GM12878 (cell line): Measurements from ENCODE around the gene PHLDA2.

ENCODE experiments used
- HCFC1 ChIP-seq: fragments of 150-350 bp; IDR thresholded peaks from 2 replicates; pipeline ENCODE4 v1.6.1; 2014; ENCODE audit warnings: low read length
- NFIC ChIP-seq: IDR thresholded peaks from 2 replicates; pipeline ENCODE4 v1.6.1; 2012; ENCODE audit warnings: low read depth, mild to moderate bottlenecking, inconsistent platforms, low read length, moderate library complexity
- POLR2A ChIP-seq: IDR thresholded peaks from 2 replicates; pipeline ENCODE4 v1.6.1; 2011; ENCODE audit warnings: low read depth, mild to moderate bottlenecking, low read length
- POLR2AphosphoS5 ChIP-seq: IDR thresholded peaks from 2 replicates; pipeline ENCODE4 v1.6.1; 2011; ENCODE audit warnings: mild to moderate bottlenecking, low read length, inconsistent platforms
- RBBP5 ChIP-seq: fragments of 200-600 bp; sonication (generic); conservative IDR thresholded peaks from 2 replicates; pipeline ENCODE4 v1.6.1; 2016
- SP1 ChIP-seq: IDR thresholded peaks from one replicate; pipeline ENCODE4 v1.6.1; 2011; ENCODE audit warnings: low read depth, low read length
- TAF1 ChIP-seq: IDR thresholded peaks from 2 replicates; pipeline ENCODE4 v1.6.1; 2011; ENCODE audit warnings: mild to moderate bottlenecking, low read depth, low read length, borderline replicate concordance
- TF ChIP-seq, protein P1 (sequence below): fragments of 450-650 bp; IDR thresholded peaks from 2 replicates; pipeline ENCODE4 v1.6.1; 2016; ENCODE audit warnings: mild to moderate bottlenecking, moderate library complexity, borderline replicate concordance
- TF ChIP-seq, protein P2 (sequence below), 3 experiments: IDR thresholded peaks in 2 of 3; conservative IDR thresholded peaks in 1 of 3; 2 replicates each; pipeline ENCODE4 v1.5.1; 2011; ENCODE audit warnings: low read depth in 3 of 3, low read length in 3 of 3, mild to moderate bottlenecking in 3 of 3, control low read depth in 2 of 3, moderate library complexity in 2 of 3, inconsistent platforms in 1 of 3, mixed read lengths in 1 of 3; ENCODE audit not compliant: control insufficient read depth in 2 of 3, insufficient read depth in 1 of 3; ENCODE audit errors: extremely low read depth in 1 of 3
- TF ChIP-seq, protein P3 (sequence below): IDR thresholded peaks from 2 replicates; pipeline ENCODE4 v1.6.1; 2012; ENCODE audit warnings: low read length, inconsistent platforms

DNA sequence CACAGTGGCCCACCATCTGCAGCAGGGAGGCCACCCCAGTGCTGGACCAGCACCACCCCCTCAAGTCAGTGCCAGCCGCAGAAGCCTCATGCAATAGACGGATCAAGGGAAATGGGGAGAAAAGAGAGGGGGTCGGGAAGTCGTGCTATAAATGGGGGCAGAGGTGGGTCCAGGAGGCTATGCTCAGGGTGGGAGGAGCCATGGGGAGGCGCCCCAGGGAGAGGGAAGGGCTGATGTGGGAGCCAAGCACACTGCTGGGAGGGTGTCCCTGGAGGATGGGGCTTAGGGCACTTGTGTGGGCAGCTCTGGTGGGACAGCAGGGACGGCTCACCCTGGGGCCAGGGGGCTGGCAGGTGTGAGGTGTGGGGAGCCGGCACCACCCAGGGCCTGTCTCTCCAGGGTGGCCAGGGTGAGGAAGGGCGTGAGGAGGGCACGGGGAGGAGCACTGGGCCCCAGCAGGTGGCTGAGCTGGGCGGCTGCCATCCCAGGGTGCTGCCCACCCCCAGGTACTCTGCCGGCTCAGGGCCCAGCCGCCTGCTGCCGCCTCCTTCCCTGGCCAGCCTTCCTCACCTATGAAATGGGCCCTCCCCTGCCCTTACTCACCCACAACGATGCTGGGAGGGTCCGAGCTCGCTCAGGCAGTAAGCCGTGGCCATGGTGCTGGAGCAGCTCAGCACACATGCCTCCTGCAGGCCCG, 18.0 kb downstream of the PHLDA2 start:
- TF ChIP-seq HCFC1, result no peak
- no peak for TF ChIP-seq TAF1
- TF ChIP-seq POLR2AphosphoS5, result no peak
- TF ChIP-seq, protein P1, sequence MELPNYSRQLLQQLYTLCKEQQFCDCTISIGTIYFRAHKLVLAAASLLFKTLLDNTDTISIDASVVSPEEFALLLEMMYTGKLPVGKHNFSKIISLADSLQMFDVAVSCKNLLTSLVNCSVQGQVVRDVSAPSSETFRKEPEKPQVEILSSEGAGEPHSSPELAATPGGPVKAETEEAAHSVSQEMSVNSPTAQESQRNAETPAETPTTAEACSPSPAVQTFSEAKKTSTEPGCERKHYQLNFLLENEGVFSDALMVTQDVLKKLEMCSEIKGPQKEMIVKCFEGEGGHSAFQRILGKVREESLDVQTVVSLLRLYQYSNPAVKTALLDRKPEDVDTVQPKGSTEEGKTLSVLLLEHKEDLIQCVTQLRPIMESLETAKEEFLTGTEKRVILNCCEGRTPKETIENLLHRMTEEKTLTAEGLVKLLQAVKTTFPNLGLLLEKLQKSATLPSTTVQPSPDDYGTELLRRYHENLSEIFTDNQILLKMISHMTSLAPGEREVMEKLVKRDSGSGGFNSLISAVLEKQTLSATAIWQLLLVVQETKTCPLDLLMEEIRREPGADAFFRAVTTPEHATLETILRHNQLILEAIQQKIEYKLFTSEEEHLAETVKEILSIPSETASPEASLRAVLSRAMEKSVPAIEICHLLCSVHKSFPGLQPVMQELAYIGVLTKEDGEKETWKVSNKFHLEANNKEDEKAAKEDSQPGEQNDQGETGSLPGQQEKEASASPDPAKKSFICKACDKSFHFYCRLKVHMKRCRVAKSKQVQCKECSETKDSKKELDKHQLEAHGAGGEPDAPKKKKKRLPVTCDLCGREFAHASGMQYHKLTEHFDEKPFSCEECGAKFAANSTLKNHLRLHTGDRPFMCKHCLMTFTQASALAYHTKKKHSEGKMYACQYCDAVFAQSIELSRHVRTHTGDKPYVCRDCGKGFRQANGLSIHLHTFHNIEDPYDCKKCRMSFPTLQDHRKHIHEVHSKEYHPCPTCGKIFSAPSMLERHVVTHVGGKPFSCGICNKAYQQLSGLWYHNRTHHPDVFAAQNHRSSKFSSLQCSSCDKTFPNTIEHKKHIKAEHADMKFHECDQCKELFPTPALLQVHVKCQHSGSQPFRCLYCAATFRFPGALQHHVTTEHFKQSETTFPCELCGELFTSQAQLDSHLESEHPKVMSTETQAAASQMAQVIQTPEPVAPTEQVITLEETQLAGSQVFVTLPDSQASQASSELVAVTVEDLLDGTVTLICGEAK, result no peak
- no peak for TF ChIP-seq SP1
- no peak for TF ChIP-seq POLR2A
- TF ChIP-seq RBBP5, result no peak
- TF ChIP-seq, protein P2, sequence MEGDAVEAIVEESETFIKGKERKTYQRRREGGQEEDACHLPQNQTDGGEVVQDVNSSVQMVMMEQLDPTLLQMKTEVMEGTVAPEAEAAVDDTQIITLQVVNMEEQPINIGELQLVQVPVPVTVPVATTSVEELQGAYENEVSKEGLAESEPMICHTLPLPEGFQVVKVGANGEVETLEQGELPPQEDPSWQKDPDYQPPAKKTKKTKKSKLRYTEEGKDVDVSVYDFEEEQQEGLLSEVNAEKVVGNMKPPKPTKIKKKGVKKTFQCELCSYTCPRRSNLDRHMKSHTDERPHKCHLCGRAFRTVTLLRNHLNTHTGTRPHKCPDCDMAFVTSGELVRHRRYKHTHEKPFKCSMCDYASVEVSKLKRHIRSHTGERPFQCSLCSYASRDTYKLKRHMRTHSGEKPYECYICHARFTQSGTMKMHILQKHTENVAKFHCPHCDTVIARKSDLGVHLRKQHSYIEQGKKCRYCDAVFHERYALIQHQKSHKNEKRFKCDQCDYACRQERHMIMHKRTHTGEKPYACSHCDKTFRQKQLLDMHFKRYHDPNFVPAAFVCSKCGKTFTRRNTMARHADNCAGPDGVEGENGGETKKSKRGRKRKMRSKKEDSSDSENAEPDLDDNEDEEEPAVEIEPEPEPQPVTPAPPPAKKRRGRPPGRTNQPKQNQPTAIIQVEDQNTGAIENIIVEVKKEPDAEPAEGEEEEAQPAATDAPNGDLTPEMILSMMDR (IDR thresholded peaks at IDR 0.05 in 2 of 3, conservative IDR thresholded peaks at IDR 0.05 in 1 of 3; ENCODE audit: control insufficient read depth in 2 of 3, extremely low read depth in 1 of 3, insufficient read depth in 1 of 3, low read depth in 3 of 3, low read length in 3 of 3), result no peak
- TF ChIP-seq, protein P3, sequence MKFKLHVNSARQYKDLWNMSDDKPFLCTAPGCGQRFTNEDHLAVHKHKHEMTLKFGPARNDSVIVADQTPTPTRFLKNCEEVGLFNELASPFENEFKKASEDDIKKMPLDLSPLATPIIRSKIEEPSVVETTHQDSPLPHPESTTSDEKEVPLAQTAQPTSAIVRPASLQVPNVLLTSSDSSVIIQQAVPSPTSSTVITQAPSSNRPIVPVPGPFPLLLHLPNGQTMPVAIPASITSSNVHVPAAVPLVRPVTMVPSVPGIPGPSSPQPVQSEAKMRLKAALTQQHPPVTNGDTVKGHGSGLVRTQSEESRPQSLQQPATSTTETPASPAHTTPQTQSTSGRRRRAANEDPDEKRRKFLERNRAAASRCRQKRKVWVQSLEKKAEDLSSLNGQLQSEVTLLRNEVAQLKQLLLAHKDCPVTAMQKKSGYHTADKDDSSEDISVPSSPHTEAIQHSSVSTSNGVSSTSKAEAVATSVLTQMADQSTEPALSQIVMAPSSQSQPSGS, result no peak
- TF ChIP-seq NFIC, result no peak
